T47D (cell line): ENCODE measurements around the gene HTR4.

Source experiments
- DNase-seq, 2 experiments: peaks; one replicate each; pipeline versions ENCODE4 v3.0.0 to v3.0.0-alpha.2; 2011 to 2012; ENCODE audit warnings: low read depth in 1 of 2, low spot score in 1 of 2
- JUND ChIP-seq: IDR thresholded peaks from 2 replicates; pipeline ENCODE4 v1.6.1; 2012; ENCODE audit warnings: low read depth
- in situ Hi-C: cut with HindIII; loops from 2 replicates; pipeline ENCODE4 v1.10.0; 2016; ENCODE audit warnings: low sequenced_read_pairs, low pct_unique_long_range_greater_than_20kb

The HTR4 gene

DNA sequence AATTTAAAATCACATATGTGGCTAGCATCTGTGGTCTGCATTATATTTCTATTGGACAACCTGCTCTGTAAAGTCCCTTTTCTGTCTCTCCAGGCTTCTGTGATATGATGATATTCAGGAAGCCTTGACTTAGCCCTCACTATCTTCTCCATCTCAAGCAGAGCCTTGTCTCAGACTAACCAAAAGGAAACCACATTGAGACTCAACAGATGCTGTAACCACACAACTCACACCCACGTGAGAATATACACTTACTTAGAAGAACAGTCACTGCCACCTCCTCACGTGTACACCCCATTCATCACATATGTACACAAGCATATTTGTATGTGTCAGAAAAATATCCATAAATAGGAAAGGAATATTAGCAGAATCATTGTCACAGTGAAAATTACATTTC is 33.6 kb downstream of the HTR4 start:
- in situ Hi-C loops = no loop called here
- no peak for DNase-seq
- TF ChIP-seq JUND = no peak

DNA sequence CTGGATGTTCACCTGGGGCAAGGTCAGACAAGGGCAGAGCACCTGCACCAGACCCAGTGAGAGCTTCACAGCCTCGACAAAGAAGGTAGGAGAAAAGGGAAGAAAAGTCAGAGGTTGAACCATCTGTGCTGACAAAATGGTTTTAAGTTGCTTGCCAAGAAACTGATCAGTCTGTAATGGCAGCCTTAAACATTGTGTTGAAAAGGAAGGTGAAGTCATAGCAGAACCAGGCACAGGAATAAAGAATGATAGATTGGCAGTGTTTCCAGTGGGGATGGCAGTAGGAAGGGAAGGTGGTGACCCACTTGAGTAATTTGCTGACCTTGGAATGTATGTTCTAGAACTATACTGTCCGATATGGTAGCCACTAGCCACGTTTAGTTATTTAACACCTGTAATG is 34.2 kb downstream of the HTR4 start:
- in situ Hi-C loops = no loop called here
- no peak for DNase-seq
- no peak for TF ChIP-seq JUND

DNA sequence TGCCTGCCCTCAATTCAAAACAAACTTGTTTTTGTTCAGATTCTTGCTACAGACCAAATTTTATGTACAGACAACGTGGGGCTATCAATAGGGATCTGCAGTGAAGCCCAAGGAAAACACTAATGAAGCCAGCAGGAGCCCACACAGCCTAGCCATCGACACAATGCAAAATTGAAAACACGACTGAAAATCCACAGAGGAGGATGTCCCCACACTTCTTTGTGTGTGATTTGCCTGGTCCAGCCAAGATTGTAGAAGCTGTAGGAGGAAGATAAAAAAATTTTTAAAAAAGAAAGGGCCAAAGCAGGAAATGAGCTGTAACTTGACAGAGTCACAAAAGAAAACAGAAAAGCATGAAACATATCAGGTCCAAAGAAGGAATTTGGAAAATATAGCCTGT is 34.8 kb downstream of the HTR4 start:
- no peak for DNase-seq
- no peak for TF ChIP-seq JUND
- in situ Hi-C loops = no loop called here

DNA sequence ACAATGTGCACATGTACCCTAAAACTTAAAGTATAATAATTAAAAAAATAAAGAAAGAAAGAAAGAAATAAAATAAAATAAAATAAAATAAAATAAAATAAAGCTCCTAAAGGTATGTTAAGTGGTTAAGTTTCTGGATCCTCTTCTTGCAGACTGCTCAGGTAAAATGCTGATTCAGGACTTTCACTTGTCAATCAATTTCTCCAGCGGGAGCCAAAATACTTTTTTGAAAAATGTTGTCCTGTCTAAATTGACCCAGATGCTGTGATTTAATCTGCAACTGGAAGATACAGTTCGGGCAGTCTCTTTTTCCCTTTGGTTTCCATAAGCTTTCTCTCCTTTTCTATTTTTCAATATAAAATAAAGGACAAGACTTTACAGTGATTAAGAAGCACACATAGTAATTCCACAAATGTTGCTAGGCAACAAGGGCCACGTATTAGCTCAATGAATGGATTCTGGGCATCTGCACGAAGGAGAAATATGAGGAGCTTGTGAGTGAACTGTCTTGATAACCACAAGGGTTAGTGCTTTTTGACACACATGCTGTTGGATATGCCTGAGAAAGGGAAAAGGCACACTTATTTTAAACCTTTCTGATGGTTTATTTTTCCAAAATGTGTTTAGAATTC is 38.6 kb downstream of the HTR4 start:
- DNase-seq = no peak
- TF ChIP-seq JUND = no peak
- in situ Hi-C loops = no loop called here

DNA sequence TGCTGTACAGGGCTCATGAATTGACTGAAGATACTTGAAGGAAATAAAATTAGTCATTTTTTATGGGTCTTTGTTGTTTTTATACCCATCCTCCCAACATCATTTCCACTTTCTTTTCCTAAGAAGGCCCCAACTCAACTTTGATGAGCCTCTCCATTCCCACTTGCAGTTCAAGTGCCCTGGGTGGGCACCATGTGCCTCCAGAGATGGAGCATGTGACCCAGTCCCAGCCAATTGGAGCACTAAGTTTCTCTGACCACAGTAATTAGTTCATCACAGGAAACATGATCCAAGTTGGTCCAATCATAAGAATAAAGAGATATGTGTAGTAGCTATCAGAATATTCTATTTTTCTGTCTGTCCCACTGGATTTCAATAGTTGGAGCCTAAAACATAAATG is 46.9 kb downstream of the HTR4 start:
- TF ChIP-seq JUND = no peak
- in situ Hi-C loops = no loop called here
- DNase-seq = no peak

DNA sequence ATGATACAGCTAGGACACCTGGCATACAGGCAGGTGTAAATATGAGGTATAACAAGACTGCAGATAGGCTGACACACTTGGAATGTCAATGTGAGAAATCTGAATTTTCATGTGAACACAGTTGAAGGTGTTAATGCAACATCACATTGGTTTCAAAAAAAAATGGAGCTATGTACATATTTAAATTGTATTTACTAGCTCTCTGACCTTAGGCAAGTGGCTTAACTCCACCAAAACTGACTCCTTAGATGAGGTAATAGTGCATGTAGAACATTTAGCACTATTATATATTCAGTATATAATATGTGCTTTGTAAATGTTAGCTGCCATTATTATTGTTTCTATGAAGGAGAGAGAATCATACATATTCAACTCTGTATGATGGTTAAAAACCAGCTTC is 48.0 kb downstream of the HTR4 start:
- TF ChIP-seq JUND = no peak
- no peak for DNase-seq
- in situ Hi-C loops = no loop called here

DNA sequence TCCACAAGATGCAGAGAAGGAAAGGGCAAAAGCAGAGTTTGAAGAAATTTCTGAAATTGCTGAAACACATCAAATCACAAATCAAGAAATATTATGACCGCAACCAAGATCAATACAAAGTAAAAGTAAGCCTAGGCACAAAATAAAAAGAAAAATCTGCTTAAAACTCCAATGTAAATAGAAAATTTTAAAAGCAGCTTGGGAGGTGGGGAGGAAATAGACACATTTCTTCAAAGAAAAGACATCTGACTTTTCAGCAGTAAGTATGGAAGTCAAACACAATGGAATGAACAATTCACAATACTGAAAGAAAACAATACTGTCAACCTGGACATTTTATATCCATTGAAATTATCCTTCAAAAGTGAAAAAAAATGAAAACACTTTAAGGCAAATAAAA is 55.1 kb downstream of the HTR4 start:
- DNase-seq = no peak
- in situ Hi-C loops = no loop called here

DNA sequence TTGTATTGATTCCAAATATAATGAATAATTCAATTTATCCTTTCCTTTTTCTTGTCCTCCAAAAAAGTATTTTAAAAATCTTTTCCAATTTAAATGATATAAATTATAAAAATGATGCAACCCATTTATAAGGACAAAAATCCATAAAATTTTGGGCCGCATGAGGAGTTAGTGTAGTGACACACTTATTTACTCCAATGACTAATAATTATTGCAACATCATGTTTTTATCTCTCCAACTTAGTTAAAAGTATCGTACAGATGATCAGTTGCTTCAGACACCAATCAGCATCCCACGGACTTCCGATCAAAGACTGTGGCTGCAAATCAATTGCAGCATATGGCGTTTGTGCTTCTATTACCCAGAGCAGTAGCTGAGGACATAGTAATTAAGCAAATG is 58.6 kb downstream of the HTR4 start:
- no peak for DNase-seq
- no peak for TF ChIP-seq JUND
- in situ Hi-C loops = no loop called here

More for the DNA sequence above, 55.1 kb downstream of the HTR4 start:
- no peak for TF ChIP-seq JUND

DNA sequence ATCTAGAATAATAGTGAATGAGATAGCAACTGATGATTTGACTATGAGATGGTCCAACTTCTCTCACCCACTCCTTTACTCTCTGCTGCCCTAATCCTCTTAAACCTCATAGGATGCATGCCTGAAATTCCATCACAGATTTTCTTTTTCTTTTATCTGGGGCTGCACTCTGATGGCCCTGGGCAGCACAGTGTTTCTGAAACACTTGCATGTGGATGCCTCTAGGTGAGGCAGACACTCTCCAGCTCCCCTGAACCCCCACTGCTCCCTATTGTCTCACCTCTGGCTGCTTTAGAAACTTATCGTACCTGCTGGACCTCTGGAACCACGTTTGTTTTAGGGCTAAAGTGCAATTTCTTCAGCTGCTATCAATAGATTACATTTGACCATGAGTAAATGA is 67.5 kb downstream of the HTR4 start:
- no peak for DNase-seq
- TF ChIP-seq JUND = no peak
- in situ Hi-C loops = no loop called here

DNA sequence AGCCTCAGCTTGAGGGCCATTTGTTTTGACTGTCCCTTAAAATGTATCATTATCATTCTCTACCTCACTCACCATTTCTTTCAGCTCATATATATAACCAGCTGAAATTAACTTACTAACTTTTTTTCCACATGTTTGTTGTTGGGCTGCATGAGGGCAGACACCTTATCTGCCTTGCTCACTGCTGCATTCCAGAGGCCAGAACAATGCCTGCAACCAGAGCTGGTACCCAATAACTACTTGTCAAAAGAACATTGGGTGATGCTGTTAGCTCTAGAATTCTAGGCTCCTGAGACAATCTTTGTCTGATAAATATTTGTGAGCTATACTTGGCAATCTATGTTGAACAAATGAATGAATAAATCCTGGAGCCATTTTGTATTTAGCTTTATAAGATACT is 68.3 kb downstream of the HTR4 start:
- DNase-seq = no peak
- TF ChIP-seq JUND = no peak
- in situ Hi-C loops = no loop called here

DNA sequence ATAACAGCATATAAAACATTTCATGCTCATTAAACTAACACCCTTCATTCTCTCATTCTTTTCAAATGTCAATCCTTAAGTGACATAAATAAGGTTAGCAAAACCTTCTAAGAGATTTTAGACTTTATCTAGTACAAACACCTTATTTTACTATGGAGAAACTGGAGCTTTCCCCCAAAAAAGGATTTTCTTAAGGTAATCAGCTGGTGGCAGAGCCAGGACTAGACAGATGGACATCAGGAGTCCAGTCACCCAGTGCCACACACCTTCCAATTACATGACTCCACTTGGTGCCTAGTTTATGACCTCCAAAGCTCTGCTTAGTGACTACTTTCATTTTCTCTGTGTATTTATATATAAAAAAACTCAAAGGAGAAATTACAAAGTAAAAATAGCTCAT is 70.2 kb downstream of the HTR4 start:
- DNase-seq = no peak
- in situ Hi-C loops = no loop called here
- no peak for TF ChIP-seq JUND

DNA sequence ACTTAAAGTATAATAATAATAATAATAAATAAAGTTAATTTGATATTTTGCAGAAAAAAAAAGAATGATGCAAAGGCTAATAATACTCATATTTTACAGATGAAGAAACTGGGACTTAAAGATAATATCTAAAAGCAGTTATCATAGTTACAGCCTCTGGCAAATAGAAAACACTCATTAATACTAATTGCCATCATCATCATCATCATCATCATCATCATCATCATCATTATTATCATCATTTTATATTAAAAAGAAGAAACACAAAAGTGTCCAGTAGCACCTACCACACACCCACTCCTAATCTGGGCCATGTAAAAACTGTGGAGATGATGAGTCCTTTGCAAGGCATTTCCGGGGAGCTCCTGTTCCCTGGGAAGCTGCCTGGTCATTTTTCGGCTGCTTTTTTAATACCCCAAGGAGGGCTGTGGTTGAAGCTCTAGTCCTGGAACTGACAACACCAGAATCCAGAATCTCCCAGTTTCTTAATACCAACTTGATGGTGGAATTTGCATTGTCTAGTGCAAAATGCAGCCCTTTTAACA is 70.8 kb downstream of the HTR4 start:
- no peak for TF ChIP-seq JUND
- no peak for DNase-seq
- in situ Hi-C loops = no loop called here

DNA sequence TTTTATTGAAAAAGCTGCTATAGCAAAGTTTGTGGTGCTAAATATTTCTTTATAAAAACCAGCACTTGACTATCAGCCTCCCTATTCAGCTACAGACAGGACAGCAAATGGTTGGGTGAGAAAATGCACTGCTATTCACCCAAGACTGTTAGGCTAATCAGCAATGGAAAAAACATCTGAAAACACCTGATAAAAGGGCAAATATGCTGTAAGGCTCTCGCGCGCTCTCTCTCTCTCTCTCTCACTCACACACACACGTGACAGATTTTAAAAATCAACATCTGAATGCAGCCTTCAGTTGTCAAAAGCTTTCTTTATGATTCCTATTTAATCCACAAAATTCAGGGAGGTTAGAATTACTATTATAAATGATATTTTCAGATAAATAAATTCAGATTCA is 80.2 kb downstream of the HTR4 start:
- in situ Hi-C loops = no loop called here
- TF ChIP-seq JUND = no peak
- DNase-seq = no peak

DNA sequence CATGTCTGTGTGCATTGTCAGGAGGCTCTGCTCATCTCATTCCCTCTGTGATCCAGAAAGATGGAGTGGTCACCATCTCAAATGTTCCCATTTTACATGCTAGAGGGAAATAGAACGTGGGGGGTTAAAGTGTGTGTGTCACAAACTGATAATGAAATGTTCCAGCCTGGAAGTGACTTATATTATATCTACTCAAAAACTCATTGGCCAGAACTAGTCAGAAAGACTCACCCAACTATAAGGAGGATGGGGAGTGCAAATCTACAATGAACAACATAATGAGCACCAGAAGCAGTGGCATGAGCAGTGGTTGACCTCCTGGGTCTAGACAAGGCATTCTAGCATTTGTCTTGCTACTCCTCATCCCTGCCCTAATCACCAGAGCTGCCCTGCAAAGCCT is 81.0 kb downstream of the HTR4 start:
- no peak for TF ChIP-seq JUND
- DNase-seq = no peak
- in situ Hi-C loops = no loop called here
